Ishikawa (cell line): ENCODE data around the gene ST7.

Source experiments
- CEBPB ChIP-seq: IDR thresholded peaks from 2 replicates; pipeline ENCODE4 v1.6.1; 2012
- CREB1 ChIP-seq: IDR thresholded peaks from 2 replicates; pipeline ENCODE4 v1.6.1; 2012; ENCODE audit warnings: low read depth
- EP300 ChIP-seq: IDR thresholded peaks from 2 replicates; pipeline ENCODE4 v1.6.1; 2012; ENCODE audit warnings: borderline replicate concordance
- FOXM1 ChIP-seq: IDR thresholded peaks from 2 replicates; pipeline ENCODE4 v1.6.1; 2012; ENCODE audit warnings: low read depth, borderline replicate concordance
- RAD21 ChIP-seq: IDR thresholded peaks from 2 replicates; pipeline ENCODE4 v1.6.1; 2012; ENCODE audit warnings: low read depth
- REST ChIP-seq: IDR thresholded peaks from 2 replicates; pipeline ENCODE4 v1.6.1; 2012; ENCODE audit warnings: low read depth, mild to moderate bottlenecking
- TCF12 ChIP-seq: IDR thresholded peaks from 2 replicates; pipeline ENCODE4 v1.6.1; 2012; ENCODE audit warnings: low read depth
- USF1 ChIP-seq: IDR thresholded peaks from 2 replicates; pipeline ENCODE4 v1.6.1; 2012
- YY1 ChIP-seq: IDR thresholded peaks from 2 replicates; pipeline ENCODE4 v1.6.1; 2012; ENCODE audit warnings: low read depth

DNA sequence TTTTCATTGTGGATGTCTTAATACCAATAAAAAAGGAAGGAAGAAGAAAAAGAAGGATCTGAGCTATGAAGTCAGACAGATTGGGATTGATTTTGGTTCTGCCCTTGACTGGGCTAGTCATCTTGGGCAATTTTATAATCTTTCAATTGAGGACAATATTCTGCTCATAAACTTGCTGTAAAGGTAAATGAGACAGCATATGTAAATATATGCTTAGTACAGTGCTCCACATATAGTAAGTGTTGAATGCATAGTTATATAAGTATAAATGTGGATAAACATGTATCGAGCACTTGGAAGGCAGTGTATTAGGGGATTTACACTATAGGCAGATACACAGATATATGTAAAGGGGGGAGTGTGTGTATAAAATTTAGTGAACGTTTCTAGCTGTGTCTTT is 85.1 kb downstream of the ST7 start:
- TF ChIP-seq EP300 (no peak), REST (no peak), USF1 (no peak), FOXM1 (no peak), CREB1 (no peak), YY1 (no peak), RAD21 (no peak), TCF12 (no peak), CEBPB (no peak)
